ENCODE measurements around the gene APLF. TPM values are rescaled to one million over a fixed set of nuclear protein-coding genes. Genes with fewer than 3 reads are reported as not detected.

APLF gene
- total and polyA plus RNA-seq, 2 donors (not counting 3 experiments of a cell fraction or from before 2014, with no cell fraction given), result 0.75 to 2.3 TPM

GRCh38 chr2:68452158-68452900 is 15.1 kb upstream of the APLF start:
- Histone ChIP-seq H3K9me3 (replicated peaks; ENCODE audit: control insufficient read depth, insufficient read depth, low read length) (no peaks in the 10 kb centered on the region), H3K9ac (replicated peaks; ENCODE audit: extremely low read depth, insufficient read depth, low read length) (no peak overlapping the region), H3K36me3 (ENCODE audit: control insufficient read depth in 2 of 2, extremely low read depth in 1 of 2, insufficient read depth in 2 of 2, low read length in 2 of 2) (no peaks in the 10 kb centered on the region), H3K4me3 (replicated peaks in 1 of 3; ENCODE audit: insufficient read depth in 1 of 3, low read depth in 1 of 3, low read length in 3 of 3) (no peak overlapping the region), H3K4me1 (ENCODE audit: control insufficient read depth, extremely low read depth, insufficient read depth, low read length) (no peaks in the 10 kb centered on the region), H3K27ac (ENCODE audit: insufficient read depth, low read depth, low read length) (no peak overlapping the region), H2AFZ (ENCODE audit: low read depth, low read length) (no peak overlapping the region), H3K79me2 (ENCODE audit: control insufficient read depth, insufficient read depth, low read length) (no peaks in the 10 kb centered on the region), H3K9me1 (replicated peaks; ENCODE audit: control insufficient read depth, extremely low read depth, insufficient read depth, low read length) (no peaks in the 10 kb centered on the region), H3K27me3 (ENCODE audit: control insufficient read depth in 2 of 2, insufficient read depth in 2 of 2, low read length in 2 of 2) (no peaks in the 10 kb centered on the region), H4K20me1 (replicated peaks; ENCODE audit: control insufficient read depth, extremely low read depth, insufficient read depth, low read length) (no peaks in the 10 kb centered on the region), H3K4me2 (ENCODE audit: insufficient read depth, low read length) (no peak overlapping the region)
- dilution Hi-C loops (cut with MboI; ENCODE audit: extremely low pct_ligation_motif_present, low sequenced_read_pairs) (no loop called here), intact Hi-C loops (cut with micrococcal nuclease) (no loop called here)
- BruUV-seq (replicated peaks), result no TSS peak
- DNase-seq (ENCODE audit: low read depth, low spot score) (no peak), FAIRE-seq (peak; percentile 15)
- TF ChIP-seq EZH2 (IDR thresholded peaks at IDR 0.05; ENCODE audit: borderline replicate concordance, low read depth, low read length, severe bottlenecking) (no peak), MYC (IDR thresholded peaks at IDR 0.05; ENCODE audit: low read depth, low read length) (no peak), MAX (IDR thresholded peaks at IDR 0.05; ENCODE audit: insufficient read depth, insufficient read length) (no peak), FOS (IDR thresholded peaks at IDR 0.05; ENCODE audit: borderline replicate concordance, insufficient read depth, low read length) (no peak), POLR2AphosphoS5 (IDR thresholded peaks at IDR 0.05; ENCODE audit: insufficient read depth, low read depth, low read length) (no peak), CTCF (IDR thresholded peaks at IDR 0.05; ENCODE audit: extremely low read depth in 1 of 2, insufficient read depth in 1 of 2, low read depth in 1 of 2, low read length in 2 of 2) (no peak), GATA2 (IDR thresholded peaks at IDR 0.05; ENCODE audit: insufficient read depth, insufficient read length, low read depth, low read length) (no peak), JUN (IDR thresholded peaks at IDR 0.05; ENCODE audit: borderline replicate concordance, insufficient read depth, insufficient read length, low read depth) (no peak), POLR2A (IDR thresholded peaks at IDR 0.05; ENCODE audit: low read depth, low read length) (no peak)
- ChIA-PET POLR2A (no interaction called here), CTCF (interaction anchor here (1.2 to 2.5 kb wide), 4 partner anchors 11 to 257 kb away, joined by 4 to 35 read pairs (median 16); no protein-coding TSS in a partner anchor)
